Measurements from ENCODE around the gene TLE2. TPM values are rescaled to one million over a fixed set of nuclear protein-coding genes. Genes with fewer than 3 reads are reported as not detected.

Gene TLE2
- total RNA-seq, 2 donors from 2014 or later = 1.3 to 3.2 TPM

DNA sequence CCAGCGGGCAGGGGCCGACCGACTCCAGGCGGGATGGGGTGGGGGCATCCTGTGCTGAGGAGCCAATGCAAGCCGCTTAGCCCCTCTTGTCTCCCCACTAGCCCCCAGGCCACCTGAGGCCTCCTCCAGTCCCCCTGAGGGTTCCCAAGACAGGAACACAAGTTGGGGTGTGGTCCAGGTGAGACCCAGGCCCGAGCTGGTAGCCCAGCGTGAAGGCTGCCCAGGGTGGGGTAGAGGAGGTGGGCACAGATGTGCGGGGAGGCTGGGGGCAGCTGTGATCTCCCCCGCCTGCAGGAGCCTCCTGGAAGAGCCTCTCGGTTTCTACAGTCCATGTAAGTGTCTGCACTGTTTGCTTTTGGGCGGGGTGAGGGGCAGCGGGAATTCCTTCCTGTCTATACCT is 41.3 kb downstream of the TLE2 start:
- H3K4me3 Mint-ChIP-seq = no peak overlapping the region
- H3K27me3 Mint-ChIP-seq = peaks cover 0 to 7% of the 10 kb centered on the region in 2 donors
- no peaks in the 10 kb centered on the region for H3K9me3 Mint-ChIP-seq
- ATAC-seq = peak in 1 of 2 donors; percentile 22
- no peak for DNase-seq (ENCODE audit: low spot score)
- no peaks in the 10 kb centered on the region for H3K36me3 Mint-ChIP-seq
- no peak overlapping the region for H3K27ac Mint-ChIP-seq
- peaks cover 0 to 6% of the 10 kb centered on the region in 2 donors for H3K4me1 Mint-ChIP-seq (ENCODE audit: low read depth in 2 of 2)

DNA sequence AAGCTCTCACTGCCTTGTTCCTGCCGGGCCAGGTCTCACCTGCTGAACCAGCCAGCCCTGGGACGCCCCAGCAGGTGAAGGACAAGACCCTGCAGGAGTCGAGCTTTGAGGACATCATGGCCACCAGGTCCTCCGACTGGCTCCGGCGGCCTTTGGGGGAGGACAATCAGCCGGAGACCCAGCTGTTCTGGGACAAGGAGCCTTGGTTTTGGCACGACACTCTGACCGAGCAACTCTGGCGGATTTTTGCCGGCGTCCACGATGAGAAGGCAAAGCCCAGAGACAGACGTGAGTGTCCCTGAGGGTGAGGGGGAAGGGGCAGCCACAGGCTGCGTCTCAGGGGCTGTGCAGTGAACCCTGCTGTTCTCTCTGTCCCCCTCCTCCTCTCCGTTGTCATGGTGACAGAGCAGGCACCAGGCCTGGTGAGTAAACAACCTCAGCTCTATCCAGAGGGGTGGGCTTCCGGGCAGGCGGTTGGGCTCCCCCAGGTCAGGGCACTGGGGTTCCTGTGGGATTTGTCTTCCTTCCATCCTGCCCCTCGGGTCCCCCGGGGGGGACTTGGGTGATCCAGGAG is 42.0 kb downstream of the TLE2 start:
- H3K4me1 Mint-ChIP-seq (ENCODE audit: low read depth in 2 of 2) = peaks cover 0 to 6% of the 10 kb centered on the region in 2 donors
- DNase-seq (ENCODE audit: low spot score) = no peak

DNA sequence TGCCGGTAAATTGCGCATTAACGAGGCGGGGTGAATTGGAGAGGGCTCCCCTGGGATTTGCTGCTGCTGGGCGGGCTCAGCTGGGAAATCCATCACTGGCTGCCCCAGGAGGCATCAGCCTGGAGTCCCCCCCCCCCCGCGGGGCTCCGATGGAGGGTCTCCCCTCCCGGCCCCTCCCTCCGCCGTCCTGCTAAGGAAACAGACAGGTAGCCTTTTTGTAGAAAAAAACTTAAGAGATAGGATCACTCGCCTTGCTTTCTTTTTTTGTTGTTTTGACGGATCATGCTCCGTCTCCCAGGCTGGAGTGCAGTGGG is 44.9 kb downstream of the TLE2 start:
- H3K4me3 Mint-ChIP-seq = no peak overlapping the region
- peaks cover 0 to 6% of the 10 kb centered on the region in 2 donors for H3K4me1 Mint-ChIP-seq (ENCODE audit: low read depth in 2 of 2)
- no peak for ATAC-seq

More for the DNA sequence above, 42.0 kb downstream of the TLE2 start:
- no peak overlapping the region for H3K4me3 Mint-ChIP-seq
- no peak overlapping the region for H3K27ac Mint-ChIP-seq
- peaks cover 1 to 7% of the 10 kb centered on the region in 2 donors for H3K27me3 Mint-ChIP-seq
- peak in 1 of 2 donors; percentile 11 for ATAC-seq
- no peaks in the 10 kb centered on the region for H3K9me3 Mint-ChIP-seq
- no peaks in the 10 kb centered on the region for H3K36me3 Mint-ChIP-seq

DNA sequence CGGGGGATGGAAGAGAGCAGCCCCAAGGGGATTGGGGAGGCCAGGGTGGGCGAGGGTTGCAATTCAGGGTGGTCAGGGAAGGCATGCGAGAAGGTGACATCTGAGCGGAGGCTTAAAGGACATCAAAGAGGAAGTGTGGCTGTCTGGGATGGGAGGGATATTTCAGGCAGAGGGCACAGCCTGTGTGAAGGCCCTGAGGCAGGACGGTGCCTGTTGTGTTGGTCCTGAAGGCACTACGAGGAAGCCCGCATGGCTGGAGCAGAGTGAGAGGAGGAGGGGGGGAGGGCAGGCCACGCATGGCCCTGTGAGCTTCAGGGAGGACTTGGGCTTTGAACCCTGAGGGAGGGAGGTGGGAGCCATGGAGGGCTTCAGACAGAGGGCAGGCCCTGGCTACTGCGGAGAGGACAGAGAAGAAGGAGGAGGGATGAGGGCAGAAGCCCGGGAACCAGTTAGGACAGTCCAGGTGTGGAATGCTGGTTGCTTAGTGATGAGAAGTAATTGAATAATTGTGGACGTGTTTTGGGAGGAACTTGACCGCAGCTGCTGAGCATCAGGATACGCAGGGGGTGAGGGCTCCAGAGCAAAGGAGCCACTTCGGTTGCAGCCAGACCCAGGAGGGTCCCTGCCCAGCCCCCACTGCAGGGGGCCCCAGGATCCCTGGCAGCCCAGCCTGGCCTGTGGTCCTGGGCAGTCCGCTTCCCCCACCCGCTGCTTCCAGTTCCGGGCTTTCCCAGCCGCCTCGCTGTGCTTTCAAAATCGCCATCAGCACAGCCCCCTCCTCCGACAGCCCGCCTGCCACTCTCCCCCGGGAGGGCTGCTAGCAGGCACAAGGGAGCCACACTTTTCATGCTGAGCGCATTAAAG is 45.5 kb downstream of the TLE2 start:
- H3K27me3 Mint-ChIP-seq = peaks cover 8 to 13% of the 10 kb centered on the region in 2 donors
- no peak overlapping the region for H3K4me3 Mint-ChIP-seq
- no peak overlapping the region for H3K27ac Mint-ChIP-seq
- DNase-seq (ENCODE audit: low spot score) = no peak
- H3K9me3 Mint-ChIP-seq = no peaks in the 10 kb centered on the region
- peaks cover 0 to 6% of the 10 kb centered on the region in 2 donors for H3K4me1 Mint-ChIP-seq (ENCODE audit: low read depth in 2 of 2)
- no peaks in the 10 kb centered on the region for H3K36me3 Mint-ChIP-seq
- ATAC-seq = no peak

More for the DNA sequence above, 44.9 kb downstream of the TLE2 start:
- H3K9me3 Mint-ChIP-seq = no peaks in the 10 kb centered on the region
- no peak overlapping the region for H3K27ac Mint-ChIP-seq
- H3K27me3 Mint-ChIP-seq = peaks cover 8 to 13% of the 10 kb centered on the region in 2 donors
- no peaks in the 10 kb centered on the region for H3K36me3 Mint-ChIP-seq
- no peak for DNase-seq (ENCODE audit: low spot score)

DNA sequence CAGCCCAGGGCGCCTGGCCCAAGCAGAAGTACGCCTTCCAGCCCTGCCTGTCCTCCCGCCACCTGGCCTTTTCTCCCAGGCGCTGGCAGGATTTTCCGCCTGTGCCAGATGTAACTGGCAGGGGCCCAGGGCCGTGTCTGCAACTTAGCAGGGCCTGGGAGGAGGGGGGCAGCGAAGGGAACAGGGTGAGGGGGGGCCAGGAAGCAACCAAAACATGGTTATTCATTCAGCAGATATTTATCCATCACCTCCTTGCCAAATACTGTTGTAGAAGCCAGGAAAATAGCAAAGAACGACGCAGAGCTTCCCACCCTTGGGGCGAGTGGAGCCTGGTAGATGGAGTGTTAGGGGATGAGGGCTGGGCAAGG is 46.1 kb downstream of the TLE2 start:
- ATAC-seq = no peak
- Mint-ChIP-seq H3K27ac (no peak overlapping the region), H3K4me3 (no peak overlapping the region), H3K27me3 (peaks cover 8 to 13% of the 10 kb centered on the region in 2 donors), H3K36me3 (no peaks in the 10 kb centered on the region), H3K9me3 (no peaks in the 10 kb centered on the region), H3K4me1 (ENCODE audit: low read depth in 2 of 2) (peaks cover 0 to 6% of the 10 kb centered on the region in 2 donors)
- DNase-seq (ENCODE audit: low spot score) = no peak

DNA sequence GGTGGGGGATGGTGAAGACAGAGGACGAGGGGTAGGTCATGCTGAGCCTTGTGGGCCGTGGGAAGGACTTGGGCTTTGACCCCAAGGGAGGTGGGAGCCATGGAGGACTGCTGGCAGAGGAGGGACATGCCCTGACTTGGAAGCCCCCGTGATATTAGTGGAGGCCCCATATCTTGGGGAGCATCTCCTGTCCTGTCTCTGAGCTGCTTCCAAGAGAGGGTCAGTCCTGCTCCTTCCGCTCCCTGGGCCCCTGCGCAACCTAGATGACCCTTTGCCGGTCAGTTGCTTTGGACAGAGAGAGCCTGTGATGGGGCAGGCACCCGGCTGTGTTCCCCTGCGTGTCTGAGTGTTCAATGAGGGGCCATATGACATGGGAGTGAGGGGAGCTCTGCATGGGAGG is 46.5 kb downstream of the TLE2 start:
- ATAC-seq (no peak), DNase-seq (ENCODE audit: low spot score) (no peak)
- no peak overlapping the region for H3K27ac Mint-ChIP-seq
- no peak overlapping the region for H3K4me3 Mint-ChIP-seq
- H3K36me3 Mint-ChIP-seq = no peaks in the 10 kb centered on the region
- no peaks in the 10 kb centered on the region for H3K9me3 Mint-ChIP-seq
- peaks cover 0 to 6% of the 10 kb centered on the region in 2 donors for H3K4me1 Mint-ChIP-seq (ENCODE audit: low read depth in 2 of 2)
- peaks cover 8 to 13% of the 10 kb centered on the region in 2 donors for H3K27me3 Mint-ChIP-seq

DNA sequence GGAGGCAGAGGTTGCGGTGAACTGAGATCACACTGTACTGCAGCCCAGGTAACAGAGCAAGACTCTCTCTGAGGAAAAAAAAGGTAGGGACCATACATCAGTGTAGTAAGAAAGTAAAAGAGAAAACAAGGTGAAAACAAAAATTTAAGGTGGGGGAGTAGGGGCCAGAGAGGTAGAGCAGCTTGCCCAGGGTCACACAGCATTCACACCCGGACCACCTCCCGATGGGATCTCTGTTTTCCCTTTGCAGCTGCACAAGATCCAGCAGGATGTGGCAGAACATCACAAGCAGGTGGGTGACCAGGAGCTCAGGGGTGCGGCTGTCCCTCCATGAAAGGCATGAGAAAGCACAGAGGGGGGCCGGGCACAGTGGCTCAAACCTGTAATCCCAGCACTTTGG is 47.2 kb downstream of the TLE2 start:
- no peak overlapping the region for H3K4me3 Mint-ChIP-seq
- H3K27me3 Mint-ChIP-seq = peaks cover 8 to 13% of the 10 kb centered on the region in 2 donors
- H3K27ac Mint-ChIP-seq = no peak overlapping the region
- no peaks in the 10 kb centered on the region for H3K9me3 Mint-ChIP-seq
- H3K36me3 Mint-ChIP-seq = no peaks in the 10 kb centered on the region
- peaks cover 0 to 9% of the 10 kb centered on the region in 2 donors for H3K4me1 Mint-ChIP-seq (ENCODE audit: low read depth in 2 of 2)
- no peak for DNase-seq (ENCODE audit: low spot score)
- ATAC-seq = no peak

DNA sequence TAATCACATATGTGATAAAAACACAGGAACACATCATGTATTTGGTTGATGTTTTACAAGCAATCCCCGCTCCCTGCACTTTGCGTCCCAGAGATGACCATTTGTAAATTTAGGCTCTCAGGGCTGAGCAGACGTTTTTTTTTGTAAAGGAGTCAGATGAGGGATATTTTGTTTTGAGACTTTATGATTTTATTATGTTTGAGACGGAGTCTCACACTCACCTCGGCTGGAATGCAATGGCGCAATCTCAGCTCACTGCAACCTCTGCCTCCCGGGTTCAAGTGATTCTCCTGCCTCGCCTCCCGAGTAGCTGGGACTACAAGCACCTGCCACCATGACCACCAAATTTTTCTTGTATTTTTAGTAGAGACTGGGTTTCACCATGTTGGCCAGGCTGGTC is 50.3 kb downstream of the TLE2 start:
- H3K4me3 Mint-ChIP-seq = no peak overlapping the region
- H3K9me3 Mint-ChIP-seq = no peaks in the 10 kb centered on the region
- H3K27ac Mint-ChIP-seq = no peak overlapping the region
- ATAC-seq (no peak), DNase-seq (ENCODE audit: low spot score) (no peak)
- H3K36me3 Mint-ChIP-seq = no peaks in the 10 kb centered on the region
- peaks cover 13 to 15% of the 10 kb centered on the region in 2 donors for H3K27me3 Mint-ChIP-seq
- peaks cover 5 to 19% of the 10 kb centered on the region in 2 donors for H3K4me1 Mint-ChIP-seq (ENCODE audit: low read depth in 2 of 2)

DNA sequence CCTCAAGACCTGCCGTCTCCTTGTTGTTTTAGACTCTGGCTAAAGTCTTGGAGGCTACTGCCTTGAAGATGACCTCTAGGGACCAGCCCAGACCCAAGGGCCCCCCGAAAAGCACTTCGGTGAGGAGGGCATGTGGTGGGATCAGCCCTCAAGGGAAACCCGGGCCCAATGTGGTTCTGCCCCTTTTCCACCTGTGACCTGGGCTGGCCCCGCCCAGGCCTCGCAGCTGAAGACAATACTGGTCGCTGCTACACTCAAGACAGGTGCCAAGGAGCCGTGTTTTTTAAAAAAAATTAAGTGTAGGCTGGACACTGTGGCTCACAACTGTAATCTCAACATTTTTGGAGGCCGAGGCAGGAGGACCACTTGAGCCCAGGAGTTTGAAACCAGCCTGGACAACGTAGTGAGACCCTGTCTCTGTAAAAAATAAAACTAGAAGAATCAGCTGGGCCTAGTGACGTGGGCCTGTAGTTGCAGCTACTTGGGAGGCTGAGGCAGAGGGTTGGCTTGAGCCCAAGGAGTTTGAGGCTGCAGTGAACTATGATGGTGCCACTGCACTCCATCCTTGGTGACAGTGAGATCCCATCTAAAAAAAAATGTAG is 50.8 kb downstream of the TLE2 start:
- no peaks in the 10 kb centered on the region for H3K9me3 Mint-ChIP-seq
- no peaks in the 10 kb centered on the region for H3K36me3 Mint-ChIP-seq
- DNase-seq (ENCODE audit: low spot score) (no peak), ATAC-seq (no peak)
- no peak overlapping the region for H3K27ac Mint-ChIP-seq
- H3K27me3 Mint-ChIP-seq = peaks cover 8 to 15% of the 10 kb centered on the region in 2 donors
- H3K4me3 Mint-ChIP-seq = no peak overlapping the region
- H3K4me1 Mint-ChIP-seq (ENCODE audit: low read depth in 2 of 2) = peaks cover 5 to 15% of the 10 kb centered on the region in 2 donors

DNA sequence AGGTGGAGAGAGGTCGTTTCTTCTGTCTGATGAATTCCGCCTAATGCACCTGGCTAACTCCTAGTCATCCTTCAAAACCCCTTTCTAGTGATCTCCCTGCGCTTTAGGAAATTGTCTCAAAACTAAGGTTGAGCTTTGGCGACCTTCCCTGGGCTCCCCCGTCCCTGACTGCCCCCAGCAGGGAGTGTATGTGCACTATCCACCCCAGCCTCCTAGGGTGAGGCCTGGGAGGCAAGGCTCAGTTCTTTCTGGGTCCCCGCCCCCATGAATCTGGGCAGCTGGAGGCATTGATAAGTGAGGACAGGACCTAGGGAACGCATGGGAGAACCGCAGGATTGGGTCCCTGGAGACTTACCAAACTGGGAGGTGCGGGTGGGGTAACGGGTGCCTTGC is 51.3 kb downstream of the TLE2 start:
- Mint-ChIP-seq H3K9me3 (no peaks in the 10 kb centered on the region), H3K4me1 (ENCODE audit: low read depth in 2 of 2) (peaks cover 5 to 13% of the 10 kb centered on the region in 2 donors), H3K4me3 (peak overlapping the region; percentile 37)

DNA sequence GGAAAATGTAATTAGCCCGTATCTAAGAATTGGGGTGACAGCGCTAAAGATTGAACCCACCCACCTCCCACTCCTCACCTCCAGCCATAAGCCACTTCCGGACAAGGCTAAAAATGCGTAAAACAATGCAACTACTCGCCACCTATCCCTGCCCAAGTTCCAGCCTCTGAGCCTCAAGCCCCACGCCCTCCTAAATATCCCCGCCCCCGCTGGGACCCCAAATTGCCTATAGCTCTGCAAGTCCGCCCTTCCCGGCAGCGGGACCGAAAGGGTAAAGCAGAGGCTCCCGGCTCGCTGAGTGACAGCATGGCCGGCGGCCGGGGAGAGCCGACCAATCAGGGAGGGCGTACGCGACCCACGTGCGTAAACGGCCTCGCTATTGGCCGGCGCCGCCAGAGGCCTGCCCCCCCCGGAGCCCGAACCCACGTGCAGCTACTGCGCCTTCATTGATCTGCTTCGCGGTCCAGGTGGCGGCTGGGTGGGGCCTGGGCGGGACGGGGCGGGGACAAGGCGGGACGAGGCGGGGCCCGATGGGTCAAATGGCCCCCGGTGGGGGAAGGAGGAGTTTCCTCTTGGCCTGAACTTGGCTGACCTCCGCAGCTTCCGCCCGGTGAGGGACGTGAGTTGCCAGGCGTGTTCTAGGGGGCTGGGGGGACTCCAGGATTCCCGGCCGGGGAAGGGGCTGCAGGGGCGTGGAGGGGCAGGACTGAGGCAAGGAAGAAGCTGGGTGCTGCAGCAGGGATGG is 51.9 kb downstream of the TLE2 start, which contains the start of gene TLE6:
TLE6 (plus strand) TSS at position 564 of the 745 bp plus-strand sequence. CDS start 670 bp downstream, outside the sequence.
- Mint-ChIP-seq H3K36me3 (no peaks in the 10 kb centered on the region), H3K9me3 (no peaks in the 10 kb centered on the region), H3K27ac (peak within 1 kb of the TSS; percentile 43 to 76), H3K4me1 (ENCODE audit: low read depth in 2 of 2) (peaks cover 5 to 13% of the 10 kb centered on the region in 2 donors), H3K4me3 (peak within 1 kb of the TSS; percentile 79), H3K27me3 (peaks cover 6 to 15% of the 10 kb centered on the region in 2 donors)
- ATAC-seq (peak; percentile 99), DNase-seq (ENCODE audit: low spot score) (peak; percentile 96)

More for the DNA sequence above, 51.3 kb downstream of the TLE2 start:
- ATAC-seq (no peak), DNase-seq (ENCODE audit: low spot score) (no peak)
- Mint-ChIP-seq H3K27me3 (peaks cover 6 to 15% of the 10 kb centered on the region in 2 donors), H3K36me3 (no peaks in the 10 kb centered on the region), H3K27ac (peak overlapping the region in 1 of 2 donors; percentile 76)

DNA sequence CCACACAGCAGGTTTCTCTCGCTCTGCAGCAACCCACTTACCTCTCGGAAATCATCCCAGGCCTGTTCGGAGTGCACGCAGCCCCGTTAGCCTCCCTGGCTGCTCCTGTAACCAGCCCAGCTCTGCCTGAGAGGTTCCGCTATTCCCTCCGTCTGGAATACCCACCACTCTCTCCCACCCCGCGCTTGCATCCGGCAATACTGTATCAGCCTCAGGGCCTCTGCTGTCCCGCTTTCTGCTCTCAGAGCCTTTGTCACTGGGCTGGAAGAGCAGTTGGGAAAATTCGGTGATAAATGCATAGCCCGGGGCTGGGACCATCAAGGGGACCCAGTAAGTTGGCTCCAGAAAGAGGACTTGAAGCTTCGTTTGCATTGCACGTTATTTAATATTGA is 52.5 kb downstream of the TLE2 start:
- Mint-ChIP-seq H3K27ac (peak overlapping the region; percentile 43 to 76), H3K27me3 (peaks cover 2 to 10% of the 10 kb centered on the region in 2 donors)
- ATAC-seq = no peak

DNA sequence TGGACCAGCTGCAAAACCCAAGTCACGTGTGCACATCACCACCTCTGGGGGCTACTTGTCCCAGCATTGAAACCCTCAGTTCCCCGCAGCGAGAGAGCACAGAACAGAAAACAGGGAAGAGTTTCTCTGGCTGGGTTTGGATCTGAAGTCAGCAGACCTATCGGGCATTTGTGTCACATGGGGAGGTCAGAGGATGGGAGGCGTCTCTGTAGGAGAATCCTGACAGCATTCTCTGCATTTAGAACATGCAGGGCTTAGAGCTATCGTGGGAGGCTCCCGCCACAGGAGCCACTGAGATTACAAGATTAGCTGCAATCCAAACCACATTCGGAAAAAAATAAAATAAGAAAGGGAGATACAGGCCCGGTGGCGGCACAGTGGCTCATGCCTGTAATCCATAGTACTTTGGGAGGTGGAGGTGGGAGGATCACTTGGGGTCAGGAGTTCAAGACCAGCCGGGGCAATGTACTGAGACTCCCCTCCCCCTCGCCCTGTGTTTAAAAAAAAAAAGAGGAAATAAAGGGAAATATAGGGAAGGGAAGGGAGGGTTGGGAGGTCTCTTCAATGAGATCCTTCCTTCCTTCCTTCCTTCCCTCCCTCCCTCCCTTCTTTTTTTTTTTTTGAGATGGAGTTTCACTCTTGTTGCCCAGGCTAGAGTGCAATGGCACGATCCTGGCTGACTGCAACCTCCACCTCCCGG is 54.6 kb downstream of the TLE2 start:
- no peaks in the 10 kb centered on the region for H3K9me3 Mint-ChIP-seq
- H3K36me3 Mint-ChIP-seq = no peaks in the 10 kb centered on the region
- no peak overlapping the region for H3K4me3 Mint-ChIP-seq
- DNase-seq (ENCODE audit: low spot score) (no peak), ATAC-seq (no peak)
- H3K4me1 Mint-ChIP-seq (ENCODE audit: low read depth in 2 of 2) = peaks cover 5 to 13% of the 10 kb centered on the region in 2 donors
- H3K27me3 Mint-ChIP-seq = peaks cover 0 to 7% of the 10 kb centered on the region in 2 donors
- no peak overlapping the region for H3K27ac Mint-ChIP-seq

More for the DNA sequence above, 52.5 kb downstream of the TLE2 start:
- Mint-ChIP-seq H3K9me3 (no peaks in the 10 kb centered on the region), H3K4me3 (peak overlapping the region; percentile 79), H3K4me1 (ENCODE audit: low read depth in 2 of 2) (peaks cover 5 to 13% of the 10 kb centered on the region in 2 donors), H3K36me3 (no peaks in the 10 kb centered on the region)
- DNase-seq (ENCODE audit: low spot score) = no peak

Measured in natural killer cell treated with Interleukin-12 subunit alpha and Interleukin-12 subunit beta and Interleukin-15 and Interleukin-18, amount 100 ng/mL, for 72 hours (primary cell).